Neural cell (in vitro differentiated cells): ENCODE data around the gene RNF13. TPM values are rescaled to one million over a fixed set of nuclear protein-coding genes. Genes with fewer than 3 reads are reported as not detected.
"Not testable (repeated sequence)": the region's sequence is repeated elsewhere in the genome, so short reads cannot be mapped to it uniquely, and the experiment has no call there.

Experiments used
- H2AFZ ChIP-seq: fragments of 200-600, 300-800 bp; sonication (generic), shearing (Covaris generic); 2 replicates; pipeline ENCODE4 v1.6.0; 2014; ENCODE audit warnings: low read depth, mild to moderate bottlenecking, antibody characterized with exemption, low read length, moderate library complexity
- H3F3A ChIP-seq: fragments of 200-600 bp; shearing (Covaris generic); 2 replicates; pipeline ENCODE4 v1.6.1; 2016; ENCODE audit warnings: mild to moderate bottlenecking, moderate library complexity, mixed read lengths, antibody characterized with exemption, low read length; ENCODE audit not compliant: insufficient read depth, poor library complexity, severe bottlenecking
- H3K27ac ChIP-seq: fragments of 200-600, 300-800 bp; sonication (generic), shearing (Covaris generic); 2 replicates; pipeline ENCODE4 v1.5.1; 2014; ENCODE audit warnings: mild to moderate bottlenecking, low read length, moderate library complexity
- H3K27me3 ChIP-seq: fragments of 300-800, 200-600 bp; sonication (generic), shearing (Covaris generic); 2 replicates; pipeline ENCODE4 v1.6.0; 2014; ENCODE audit warnings: mild to moderate bottlenecking, low read depth, low read length, moderate library complexity; ENCODE audit not compliant: insufficient read depth
- H3K36me3 ChIP-seq: fragments of 300-800, 200-600 bp; sonication (generic), shearing (Covaris generic); 2 replicates; pipeline ENCODE4 v1.5.1; 2014; ENCODE audit warnings: mild to moderate bottlenecking, antibody characterized with exemption, low read length, moderate library complexity; ENCODE audit not compliant: insufficient read depth
- H3K4me2 ChIP-seq: fragments of 300-800, 200-600 bp; sonication (generic), shearing (Covaris generic); 2 replicates; pipeline ENCODE4 v1.6.0; 2014; ENCODE audit warnings: mild to moderate bottlenecking, low read length
- H3K4me3 ChIP-seq: fragments of 300-800, 200-600 bp; sonication (generic), shearing (Covaris generic); 2 replicates; pipeline ENCODE4 v1.5.1; 2014; ENCODE audit warnings: mild to moderate bottlenecking, low read length, moderate library complexity
- H3K79me2 ChIP-seq: fragments of 200-600 bp; shearing (Covaris generic); replicated peaks from 2 replicates; pipeline ENCODE4 v1.6.0; 2014; ENCODE audit warnings: mild to moderate bottlenecking, low read length, moderate library complexity; ENCODE audit not compliant: insufficient read depth
- H3K9ac ChIP-seq: fragments of 300-800, 200-600 bp; sonication (generic), shearing (Covaris generic); 2 replicates; pipeline ENCODE4 v1.6.1; 2016; ENCODE audit warnings: mild to moderate bottlenecking, low read length, mixed read lengths
- H3K9me2 ChIP-seq: fragments of 200-600 bp; shearing (Covaris generic); 2 replicates; pipeline ENCODE4 v1.6.1; 2016; ENCODE audit warnings: mild to moderate bottlenecking, low read length, mixed read lengths; ENCODE audit not compliant: insufficient read depth
- H3K9me3 ChIP-seq: fragments of 200-600, 300-800 bp; sonication (generic), shearing (Covaris generic); 2 replicates; pipeline ENCODE4 v1.6.1; 2016; ENCODE audit warnings: mild to moderate bottlenecking, mixed run types, low read length, moderate library complexity, mixed read lengths
- H4K20me1 ChIP-seq: fragments of 200-600 bp; shearing (Covaris generic); 2 replicates; pipeline ENCODE4 v1.6.1; 2016; ENCODE audit warnings: mild to moderate bottlenecking, mixed run types; ENCODE audit not compliant: insufficient read depth
- EP300 ChIP-seq: fragments of 450-650 bp; conservative IDR thresholded peaks from 2 replicates; pipeline ENCODE4 v1.6.1; 2014; ENCODE audit warnings: antibody characterized with exemption, mild to moderate bottlenecking, moderate library complexity; ENCODE audit not compliant: poor library complexity, severe bottlenecking
- EZH2 ChIP-seq: fragments of 200-600, 300-800 bp; shearing (Covaris generic), sonication (generic); IDR thresholded peaks from 2 replicates; pipeline ENCODE4 v1.6.1; 2014; ENCODE audit warnings: antibody characterized with exemption, low read length, borderline replicate concordance, mild to moderate bottlenecking; ENCODE audit not compliant: insufficient read depth, poor library complexity, severe bottlenecking
- MXI1 ChIP-seq: fragments of 450-650 bp; conservative IDR thresholded peaks from 2 replicates; pipeline ENCODE4 v1.6.1; 2014; ENCODE audit warnings: antibody characterized with exemption, mild to moderate bottlenecking; ENCODE audit not compliant: poor library complexity, severe bottlenecking
- POLR2AphosphoS5 ChIP-seq: IDR thresholded peaks from 2 replicates; pipeline ENCODE4 v1.6.1; 2012
- RAD21 ChIP-seq: fragments of 450-650 bp; conservative IDR thresholded peaks from 2 replicates; pipeline ENCODE4 v1.6.1; 2014; ENCODE audit warnings: antibody characterized with exemption, mild to moderate bottlenecking, moderate library complexity
- SMC3 ChIP-seq: fragments of 450-650 bp; conservative IDR thresholded peaks from 2 replicates; pipeline ENCODE4 v1.6.1; 2014; ENCODE audit warnings: antibody characterized with exemption, mild to moderate bottlenecking, moderate library complexity; ENCODE audit not compliant: poor library complexity
- TAF1 ChIP-seq: IDR thresholded peaks from 2 replicates; pipeline ENCODE4 v1.6.1; 2012; ENCODE audit warnings: low read depth
- polyA plus RNA-seq: library from polyadenylated mRNA; depleted of rRNA; stranded (reverse); fragments of >200 nt; gene quantifications from 2 replicates; pipeline ENCODE4 v1.2.3, GENCODE V29; 2014
- TF ChIP-seq, protein P1 (sequence below): fragments of 450-650 bp; IDR thresholded peaks from 2 replicates; pipeline ENCODE4 v1.5.1; 2014; ENCODE audit warnings: antibody characterized with exemption, mild to moderate bottlenecking, moderate library complexity; ENCODE audit not compliant: poor library complexity, severe bottlenecking
- TF ChIP-seq, protein P2 (sequence below): IDR thresholded peaks from 2 replicates; pipeline ENCODE4 v1.6.1; 2012; ENCODE audit warnings: borderline replicate concordance

Gene RNF13
- polyA plus RNA-seq, 1 donor from 2014 or later, result 52.3 TPM

DNA sequence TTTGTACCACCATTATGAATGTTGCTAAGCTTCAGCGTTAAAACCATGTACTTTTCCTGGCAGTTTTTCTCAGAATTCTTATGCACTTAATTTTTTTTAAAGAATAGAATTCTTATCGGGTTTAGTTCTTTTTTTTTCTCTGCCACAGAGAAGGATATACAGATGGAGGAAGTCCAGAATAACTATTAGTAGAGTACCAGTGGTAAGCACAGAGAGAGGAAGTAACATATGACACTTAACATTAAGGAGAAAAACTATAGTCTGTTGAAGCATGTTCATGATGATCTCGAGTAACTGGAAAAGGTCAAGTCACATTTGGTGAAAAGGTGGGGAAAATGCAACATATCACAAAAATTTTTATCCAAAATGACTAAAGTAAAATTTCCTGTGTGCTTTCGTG is 68.9 kb downstream of the RNF13 start:
- Histone ChIP-seq H3K9me3 (no peaks in the 10 kb centered on the region), H4K20me1 (no peaks in the 10 kb centered on the region), H3K4me3 (no peak overlapping the region), H3K27me3 (no peaks in the 10 kb centered on the region), H3K27ac (no peak overlapping the region), H3K9ac (no peak overlapping the region), H3K9me2 (no peaks in the 10 kb centered on the region), H3K79me2 (no peaks in the 10 kb centered on the region), H2AFZ (no peak overlapping the region), H3K4me2 (no peak overlapping the region), H3K36me3 (no peaks in the 10 kb centered on the region), H3F3A (no peaks in the 10 kb centered on the region)
- no peak for TF ChIP-seq RAD21
- TF ChIP-seq POLR2AphosphoS5, result no peak
- no peak for TF ChIP-seq SMC3

DNA sequence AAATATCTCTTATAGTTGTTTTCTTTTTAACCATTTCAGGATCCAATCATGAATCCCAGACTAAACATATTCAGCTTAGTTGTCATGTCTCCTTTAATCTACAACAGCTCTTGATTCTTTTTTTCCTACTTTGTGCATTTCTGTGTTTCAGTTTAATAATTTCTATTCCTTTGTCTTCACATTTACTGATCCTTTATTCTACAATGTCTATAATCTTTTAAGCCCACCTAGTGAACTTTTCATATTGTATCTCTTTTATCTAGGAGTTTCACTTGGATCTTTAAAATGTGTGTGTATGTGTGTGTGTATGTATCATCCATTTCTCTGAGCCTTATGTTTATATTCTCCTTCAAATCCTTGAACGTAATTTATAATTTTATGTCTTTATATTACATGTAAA is 70.1 kb downstream of the RNF13 start:
- no peaks in the 10 kb centered on the region for H3K27me3 ChIP-seq
- no peaks in the 10 kb centered on the region for H3F3A ChIP-seq
- no peak overlapping the region for H3K4me2 ChIP-seq
- TF ChIP-seq EP300 (no peak), RAD21 (no peak)
- no peak overlapping the region for H2AFZ ChIP-seq
- H3K4me3 ChIP-seq, result no peak overlapping the region
- no peaks in the 10 kb centered on the region for H3K9me2 ChIP-seq
- no peaks in the 10 kb centered on the region for H3K79me2 ChIP-seq
- no peaks in the 10 kb centered on the region for H3K9me3 ChIP-seq
- H4K20me1 ChIP-seq, result no peaks in the 10 kb centered on the region
- H3K36me3 ChIP-seq, result no peaks in the 10 kb centered on the region
- H3K9ac ChIP-seq, result no peak overlapping the region
- no peak overlapping the region for H3K27ac ChIP-seq

DNA sequence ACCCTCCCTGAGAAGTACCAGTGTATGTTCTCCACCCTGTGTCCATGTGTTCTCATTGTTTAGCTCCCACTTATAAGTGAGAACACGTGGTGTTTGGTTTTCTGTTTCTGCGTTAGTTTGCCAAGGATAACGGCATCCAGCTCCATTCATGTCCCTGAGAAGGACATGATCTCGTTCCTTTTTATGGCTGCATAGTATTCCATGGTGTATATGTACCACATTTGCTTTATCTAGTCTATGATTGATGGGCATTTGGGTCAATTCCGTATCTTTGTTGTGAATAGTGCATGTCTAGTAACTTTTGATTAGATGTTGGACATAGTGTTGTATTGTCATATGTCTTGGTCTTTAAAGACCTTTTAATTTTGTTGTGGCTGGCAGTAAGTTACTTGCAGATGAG is 70.8 kb downstream of the RNF13 start:
- H3K4me2 ChIP-seq, H3K79me2 ChIP-seq, H3K27me3 ChIP-seq, H3K9me2 ChIP-seq, H3F3A ChIP-seq, H3K9ac ChIP-seq, H3K9me3 ChIP-seq, H3K27ac ChIP-seq, H4K20me1 ChIP-seq, H3K4me3 ChIP-seq, H2AFZ ChIP-seq, H3K36me3 ChIP-seq: not testable (repeated sequence)

DNA sequence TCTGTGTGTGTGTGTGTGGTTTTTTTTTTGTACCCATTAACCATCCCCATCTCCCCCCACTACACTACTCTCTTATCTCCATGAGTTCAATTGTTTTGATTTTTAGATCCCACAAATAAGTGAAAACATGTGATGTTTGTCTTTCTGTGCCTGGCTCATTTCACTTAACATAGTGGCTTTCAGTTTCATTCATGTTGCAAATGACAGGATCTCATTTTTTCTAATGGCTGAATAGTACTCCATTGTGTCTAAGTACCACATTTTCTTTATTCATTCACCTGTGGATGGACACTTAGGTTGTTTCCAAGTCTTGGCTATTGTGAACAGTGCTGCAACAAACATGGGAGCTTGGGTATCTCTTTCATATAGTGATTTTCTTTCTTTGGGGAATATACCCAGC is 71.8 kb downstream of the RNF13 start:
- not testable (repeated sequence) for H3K4me2 ChIP-seq, H3K27ac ChIP-seq, H3F3A ChIP-seq, H3K9me3 ChIP-seq, H3K27me3 ChIP-seq, H3K79me2 ChIP-seq, H4K20me1 ChIP-seq, H3K36me3 ChIP-seq, H3K4me3 ChIP-seq, H3K9ac ChIP-seq, H3K9me2 ChIP-seq, H2AFZ ChIP-seq

DNA sequence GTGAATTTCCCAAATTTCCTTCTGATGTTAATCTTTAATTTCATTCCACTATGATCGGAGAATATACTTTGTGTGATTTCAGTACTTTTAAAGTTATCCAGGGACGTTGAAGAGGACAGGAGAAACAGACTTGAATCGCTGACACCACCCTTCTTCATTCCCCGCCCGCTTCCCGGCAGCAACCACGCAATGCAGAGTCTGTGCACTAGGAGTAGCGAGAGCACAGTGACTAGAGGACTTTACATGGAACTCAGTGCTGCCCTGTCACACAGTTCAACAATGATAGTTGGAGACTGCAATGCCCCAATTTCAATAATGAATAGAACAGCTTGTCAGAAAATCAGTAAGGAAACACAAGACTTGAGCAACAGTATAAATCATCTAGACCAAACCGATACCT is 73.9 kb downstream of the RNF13 start:
- Histone ChIP-seq H3K79me2 (no peaks in the 10 kb centered on the region), H3K27ac (no peak overlapping the region), H3K36me3 (no peaks in the 10 kb centered on the region), H3K9me3 (no peaks in the 10 kb centered on the region), H2AFZ (no peak overlapping the region), H3K9ac (no peak overlapping the region), H3F3A (no peaks in the 10 kb centered on the region), H3K4me2 (no peak overlapping the region), H3K27me3 (no peaks in the 10 kb centered on the region), H3K4me3 (no peak overlapping the region), H3K9me2 (no peaks in the 10 kb centered on the region), H4K20me1 (no peaks in the 10 kb centered on the region)
- TF ChIP-seq POLR2AphosphoS5 (no peak), RAD21 (no peak), TAF1 (no peak), EP300 (no peak), EZH2 (no peak), MXI1 (no peak), SMC3 (no peak)
- TF ChIP-seq, protein P1, sequence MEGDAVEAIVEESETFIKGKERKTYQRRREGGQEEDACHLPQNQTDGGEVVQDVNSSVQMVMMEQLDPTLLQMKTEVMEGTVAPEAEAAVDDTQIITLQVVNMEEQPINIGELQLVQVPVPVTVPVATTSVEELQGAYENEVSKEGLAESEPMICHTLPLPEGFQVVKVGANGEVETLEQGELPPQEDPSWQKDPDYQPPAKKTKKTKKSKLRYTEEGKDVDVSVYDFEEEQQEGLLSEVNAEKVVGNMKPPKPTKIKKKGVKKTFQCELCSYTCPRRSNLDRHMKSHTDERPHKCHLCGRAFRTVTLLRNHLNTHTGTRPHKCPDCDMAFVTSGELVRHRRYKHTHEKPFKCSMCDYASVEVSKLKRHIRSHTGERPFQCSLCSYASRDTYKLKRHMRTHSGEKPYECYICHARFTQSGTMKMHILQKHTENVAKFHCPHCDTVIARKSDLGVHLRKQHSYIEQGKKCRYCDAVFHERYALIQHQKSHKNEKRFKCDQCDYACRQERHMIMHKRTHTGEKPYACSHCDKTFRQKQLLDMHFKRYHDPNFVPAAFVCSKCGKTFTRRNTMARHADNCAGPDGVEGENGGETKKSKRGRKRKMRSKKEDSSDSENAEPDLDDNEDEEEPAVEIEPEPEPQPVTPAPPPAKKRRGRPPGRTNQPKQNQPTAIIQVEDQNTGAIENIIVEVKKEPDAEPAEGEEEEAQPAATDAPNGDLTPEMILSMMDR, result no peak
- TF ChIP-seq, protein P2, sequence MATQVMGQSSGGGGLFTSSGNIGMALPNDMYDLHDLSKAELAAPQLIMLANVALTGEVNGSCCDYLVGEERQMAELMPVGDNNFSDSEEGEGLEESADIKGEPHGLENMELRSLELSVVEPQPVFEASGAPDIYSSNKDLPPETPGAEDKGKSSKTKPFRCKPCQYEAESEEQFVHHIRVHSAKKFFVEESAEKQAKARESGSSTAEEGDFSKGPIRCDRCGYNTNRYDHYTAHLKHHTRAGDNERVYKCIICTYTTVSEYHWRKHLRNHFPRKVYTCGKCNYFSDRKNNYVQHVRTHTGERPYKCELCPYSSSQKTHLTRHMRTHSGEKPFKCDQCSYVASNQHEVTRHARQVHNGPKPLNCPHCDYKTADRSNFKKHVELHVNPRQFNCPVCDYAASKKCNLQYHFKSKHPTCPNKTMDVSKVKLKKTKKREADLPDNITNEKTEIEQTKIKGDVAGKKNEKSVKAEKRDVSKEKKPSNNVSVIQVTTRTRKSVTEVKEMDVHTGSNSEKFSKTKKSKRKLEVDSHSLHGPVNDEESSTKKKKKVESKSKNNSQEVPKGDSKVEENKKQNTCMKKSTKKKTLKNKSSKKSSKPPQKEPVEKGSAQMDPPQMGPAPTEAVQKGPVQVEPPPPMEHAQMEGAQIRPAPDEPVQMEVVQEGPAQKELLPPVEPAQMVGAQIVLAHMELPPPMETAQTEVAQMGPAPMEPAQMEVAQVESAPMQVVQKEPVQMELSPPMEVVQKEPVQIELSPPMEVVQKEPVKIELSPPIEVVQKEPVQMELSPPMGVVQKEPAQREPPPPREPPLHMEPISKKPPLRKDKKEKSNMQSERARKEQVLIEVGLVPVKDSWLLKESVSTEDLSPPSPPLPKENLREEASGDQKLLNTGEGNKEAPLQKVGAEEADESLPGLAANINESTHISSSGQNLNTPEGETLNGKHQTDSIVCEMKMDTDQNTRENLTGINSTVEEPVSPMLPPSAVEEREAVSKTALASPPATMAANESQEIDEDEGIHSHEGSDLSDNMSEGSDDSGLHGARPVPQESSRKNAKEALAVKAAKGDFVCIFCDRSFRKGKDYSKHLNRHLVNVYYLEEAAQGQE, result no peak
